Esophagus squamous epithelium (tissue), 4 donors: Measurements from ENCODE around the gene MMP26.

Source experiments
- POLR2A ChIP-seq, 4 donors: fragments of 450-650 bp; IDR thresholded peaks; one replicate each; pipeline ENCODE4 v1.6.1; 2017; ENCODE audit warnings: antibody characterized with exemption in 4 of 4, mild to moderate bottlenecking in 4 of 4, moderate library complexity in 3 of 4
- TF ChIP-seq, protein P1 (sequence below), 6 experiments: fragments of 450-650 bp in 4 of 6; fragments of 200-600 bp in 2 of 6; sonication (generic) in 2 of 6; IDR thresholded peaks; one replicate each; pipeline ENCODE4 v1.5.1; 2016 to 2019; ENCODE audit warnings: antibody characterized with exemption in 6 of 6, mild to moderate bottlenecking in 4 of 6, moderate library complexity in 4 of 6

- TF ChIP-seq, protein P1, sequence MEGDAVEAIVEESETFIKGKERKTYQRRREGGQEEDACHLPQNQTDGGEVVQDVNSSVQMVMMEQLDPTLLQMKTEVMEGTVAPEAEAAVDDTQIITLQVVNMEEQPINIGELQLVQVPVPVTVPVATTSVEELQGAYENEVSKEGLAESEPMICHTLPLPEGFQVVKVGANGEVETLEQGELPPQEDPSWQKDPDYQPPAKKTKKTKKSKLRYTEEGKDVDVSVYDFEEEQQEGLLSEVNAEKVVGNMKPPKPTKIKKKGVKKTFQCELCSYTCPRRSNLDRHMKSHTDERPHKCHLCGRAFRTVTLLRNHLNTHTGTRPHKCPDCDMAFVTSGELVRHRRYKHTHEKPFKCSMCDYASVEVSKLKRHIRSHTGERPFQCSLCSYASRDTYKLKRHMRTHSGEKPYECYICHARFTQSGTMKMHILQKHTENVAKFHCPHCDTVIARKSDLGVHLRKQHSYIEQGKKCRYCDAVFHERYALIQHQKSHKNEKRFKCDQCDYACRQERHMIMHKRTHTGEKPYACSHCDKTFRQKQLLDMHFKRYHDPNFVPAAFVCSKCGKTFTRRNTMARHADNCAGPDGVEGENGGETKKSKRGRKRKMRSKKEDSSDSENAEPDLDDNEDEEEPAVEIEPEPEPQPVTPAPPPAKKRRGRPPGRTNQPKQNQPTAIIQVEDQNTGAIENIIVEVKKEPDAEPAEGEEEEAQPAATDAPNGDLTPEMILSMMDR (IDR thresholded peaks at IDR 0.05) = no peak
- no peak for TF ChIP-seq POLR2A (IDR thresholded peaks at IDR 0.05)
Measured at GRCh38 chr11:4713241-4713640, 8.7 kb downstream of the MMP26 start.
